ENCODE results near the gene SEMA5B.

SEMA5B gene

DNA sequence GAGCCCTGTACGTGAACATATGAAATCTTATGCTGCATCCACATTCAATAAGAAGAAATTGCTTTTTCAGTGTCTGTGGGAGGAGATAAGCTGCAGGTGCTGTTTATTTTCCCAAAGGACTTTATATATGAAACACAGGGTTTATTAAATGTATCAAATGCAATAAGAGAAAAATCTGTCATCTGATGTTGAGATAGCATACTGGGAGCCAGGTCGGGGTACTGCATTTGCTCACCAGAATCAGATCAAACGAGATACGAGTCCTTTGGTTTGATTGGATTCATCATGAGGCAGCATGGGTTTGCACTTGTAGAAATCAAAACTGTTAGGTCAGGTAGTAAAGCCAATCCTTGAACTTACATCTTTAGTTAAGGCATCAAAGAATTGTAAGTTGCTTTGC lies 141.3 kb downstream of the SEMA5B start:
- no peak for DNase-seq

DNA sequence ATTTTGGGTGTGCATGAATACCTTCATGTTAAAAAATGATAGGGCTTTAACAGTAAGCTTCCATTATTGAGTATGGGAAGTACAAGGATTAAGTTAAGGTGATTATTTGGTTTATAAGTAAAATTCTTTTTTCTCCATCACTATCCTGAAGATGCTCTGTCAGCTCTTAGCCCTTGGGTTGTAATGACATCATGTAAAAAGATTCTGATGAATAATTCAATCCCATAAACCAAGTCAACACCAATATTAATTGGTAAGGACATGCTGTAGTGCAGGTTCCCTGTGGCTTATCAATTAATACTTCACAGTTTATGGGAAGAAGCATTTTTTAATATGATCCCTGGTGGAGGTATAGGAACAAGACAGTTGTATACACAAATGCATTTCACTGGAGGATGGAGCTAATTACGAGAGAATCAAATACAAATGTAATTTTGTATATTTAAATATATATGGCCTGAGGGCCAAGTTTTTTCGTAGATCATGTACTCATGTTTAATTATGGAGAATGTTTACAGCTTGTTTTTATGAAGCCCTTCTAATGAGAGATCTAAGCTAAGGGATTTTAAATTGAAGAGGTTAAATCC lies 145.1 kb downstream of the SEMA5B start:
- DNase-seq, result no peak

DNA sequence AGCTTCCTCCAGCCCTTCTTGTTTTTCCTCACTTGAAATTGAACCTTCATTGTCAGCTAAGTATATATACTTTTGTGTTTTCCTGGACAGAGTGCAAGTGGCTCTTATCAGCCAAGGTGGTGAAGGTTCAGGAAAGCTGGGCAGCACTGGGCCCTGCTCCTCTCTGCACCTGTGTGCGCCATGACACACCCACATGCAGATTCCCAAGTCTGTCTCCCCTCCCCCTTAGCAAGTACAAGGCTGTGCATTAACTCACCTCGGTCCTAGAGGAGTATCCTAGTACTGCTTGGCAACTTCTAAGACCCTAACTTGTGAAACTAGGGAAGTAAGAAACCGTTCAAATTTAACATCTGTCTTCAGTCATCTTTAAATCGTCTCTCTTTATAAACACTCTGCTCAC lies 146.9 kb downstream of the SEMA5B start:
- DNase-seq, result no peak

DNA sequence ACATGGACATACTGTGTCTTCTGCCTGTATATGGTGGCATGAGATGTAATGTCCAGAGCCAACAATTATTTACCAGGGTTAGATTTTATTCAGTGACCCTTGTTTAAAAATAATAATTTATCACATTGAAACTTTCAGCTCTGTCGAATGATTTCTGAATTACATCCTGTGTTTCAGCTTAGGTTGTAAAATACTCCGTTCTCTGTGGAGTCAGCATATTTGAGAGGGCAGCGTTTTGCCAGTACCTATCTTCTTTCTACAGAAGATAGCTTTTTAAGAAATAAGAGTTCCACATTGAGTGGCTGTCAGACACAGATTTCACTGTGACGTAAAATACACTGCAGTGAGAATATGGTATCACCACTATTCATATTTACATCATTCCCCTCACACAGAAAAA lies 147.4 kb downstream of the SEMA5B start:
- DNase-seq, result no peak

DNA sequence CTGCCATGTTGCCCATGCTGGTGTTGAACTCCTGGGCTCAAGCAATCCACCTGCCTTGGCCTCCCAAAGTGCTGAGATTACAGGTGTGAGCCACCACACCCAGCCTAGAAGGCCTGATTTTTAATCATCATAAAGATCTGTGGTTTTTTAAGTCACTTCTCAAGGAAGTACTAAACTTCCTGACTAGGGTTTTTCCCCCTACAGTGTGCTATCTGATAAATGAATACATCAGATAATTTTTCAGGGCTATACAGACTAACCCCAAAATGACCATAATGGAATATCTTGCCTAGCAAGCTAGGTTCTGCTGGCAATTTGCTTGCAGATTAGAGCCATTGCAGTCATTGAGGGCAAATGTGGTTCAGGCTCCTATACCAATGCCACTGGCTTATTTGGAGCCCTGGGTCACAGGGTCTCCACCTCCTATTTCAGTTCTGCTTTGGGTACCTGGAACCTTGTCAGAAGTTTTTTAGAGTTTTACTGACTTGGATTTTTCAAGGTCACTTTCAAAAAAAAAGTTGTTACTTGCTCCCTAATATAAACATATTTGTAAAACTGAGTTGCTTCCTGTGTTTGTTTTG lies 151.9 kb downstream of the SEMA5B start:
- DNase-seq, result peak; percentile 9

DNA sequence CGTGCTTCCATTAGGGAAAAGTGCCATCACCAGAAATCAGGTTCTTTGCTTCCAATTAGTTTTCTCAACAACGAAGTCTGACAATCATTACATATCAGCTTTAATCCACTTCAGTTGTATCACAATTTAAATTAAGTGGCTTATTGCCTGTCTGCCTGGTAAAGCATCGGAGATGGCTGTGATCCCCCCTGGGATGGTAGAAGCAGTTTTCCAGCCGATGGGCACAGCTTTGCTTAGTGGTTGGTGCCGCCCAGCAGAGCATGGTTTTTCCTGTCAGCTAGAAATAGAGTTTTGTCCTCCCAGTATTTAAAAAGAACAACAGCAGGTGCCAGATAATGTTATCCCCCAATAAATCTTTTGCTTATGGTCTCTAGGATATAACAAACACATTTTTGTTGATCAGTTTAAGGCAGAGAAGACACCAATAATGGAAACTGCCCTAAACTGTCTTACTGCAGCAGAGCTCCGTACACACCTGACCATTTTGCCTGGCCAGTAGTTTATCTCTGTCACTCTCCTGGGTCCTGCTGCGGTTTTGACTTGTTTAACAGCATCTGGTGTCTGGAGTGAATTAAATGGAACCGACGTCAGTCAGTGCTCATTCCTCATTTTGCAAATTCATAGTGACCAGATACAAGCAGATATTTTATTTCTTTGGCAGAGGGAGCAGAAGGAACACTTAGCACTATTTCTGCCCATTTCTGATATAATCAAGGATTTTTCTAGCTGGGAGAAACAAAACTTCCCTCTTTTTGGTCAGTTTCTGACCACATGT lies 153.6 kb downstream of the SEMA5B start:
- DNase-seq, result no peak

DNA sequence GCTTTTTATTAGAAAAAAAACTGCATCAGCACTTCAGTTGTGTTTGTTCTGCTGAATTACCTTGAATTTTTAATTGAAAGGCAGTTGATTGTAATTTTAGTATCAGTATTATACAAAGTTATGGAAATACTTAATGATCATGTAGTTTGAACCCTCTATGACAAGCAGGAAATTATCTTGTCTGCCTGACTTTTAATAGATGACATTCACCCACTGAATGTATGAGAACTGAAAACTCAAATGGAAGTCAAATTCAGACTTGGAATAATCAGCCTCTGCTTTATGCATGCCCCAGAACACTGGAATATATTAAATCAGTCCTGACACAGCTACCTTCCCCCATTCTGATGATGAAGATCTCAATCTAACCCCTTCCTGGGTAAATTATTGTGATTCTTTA lies 159.2 kb downstream of the SEMA5B start:
- DNase-seq, result no peak

DNA sequence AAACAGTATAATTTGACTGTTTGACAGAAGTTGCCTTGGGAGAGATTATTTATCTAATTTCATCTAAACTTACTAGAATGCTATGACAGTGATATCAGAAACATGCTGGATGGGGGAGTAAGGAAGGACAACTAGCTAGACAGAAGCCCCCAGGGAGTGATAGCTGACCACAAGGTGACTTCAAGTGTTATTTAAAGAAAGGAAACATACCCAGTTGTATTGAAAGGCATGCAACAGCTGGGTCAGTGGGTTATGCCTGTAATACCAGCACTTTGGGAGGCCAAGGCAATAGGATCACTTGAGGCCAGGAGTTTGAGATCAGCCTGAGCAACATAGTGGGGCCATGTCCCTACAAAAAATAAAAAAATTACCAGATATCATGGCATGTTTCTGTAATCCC lies 163.1 kb downstream of the SEMA5B start:
- DNase-seq, result no peak

DNA sequence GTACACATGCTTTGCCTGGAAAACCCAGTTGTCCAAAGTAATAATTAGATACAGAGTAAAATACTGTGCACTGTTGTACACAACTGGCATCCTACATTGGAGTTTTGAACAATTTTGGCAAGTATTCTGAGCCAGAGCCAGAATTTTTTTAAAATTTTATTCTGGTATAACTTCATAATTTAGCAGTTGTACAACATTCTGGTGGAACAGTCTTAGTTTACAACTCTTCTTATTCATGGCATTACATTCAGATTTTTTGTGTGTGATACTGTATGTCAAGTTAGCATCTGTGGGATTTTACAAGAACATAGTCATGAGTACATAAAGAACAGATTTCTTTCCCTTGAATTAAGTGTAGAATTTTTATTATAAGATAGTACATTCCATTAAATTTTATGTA lies 165.2 kb downstream of the SEMA5B start:
- DNase-seq, result no peak

All from activated CD4-positive, alpha-beta T cell treated with anti-CD3 and anti-CD28 coated beads, Interleukin-2, Interleukin-6, amounts not matched to agents 100 ng/mL and 50 ng/mL, durations not matched to agents 16 hours and 8 hours (primary cell).